Caco-2 (cell line): ENCODE data around the gene CALML5. TPM values are rescaled to one million over a fixed set of nuclear protein-coding genes. Genes with fewer than 3 reads are reported as not detected.

ENCODE experiments used
- BruUV-seq: library from RNA; stranded (reverse); fragments of 400-500 nt; replicated peaks from 2 replicates; lab custom pipeline; 2021; lab: Mats Ljungman, UMichigan
- CTCF ChIA-PET: fragments of 300-600 bp; sonication (Branson Sonifier 250); formaldehyde crosslinking; loops from one replicate; lab custom pipeline; 2022; ENCODE audit warnings: antibody characterized with exemption; lab: Charles Lee
- POLR2A ChIA-PET: fragments of 300-600 bp; sonication (Branson Sonifier 250); formaldehyde crosslinking; loops from one replicate; lab custom pipeline; 2022; ENCODE audit warnings: antibody characterized with exemption; lab: Charles Lee
- DNase-seq, 2 experiments: peaks; one replicate each; pipeline versions ENCODE4 v3.0.0 to v3.0.0-alpha.2; 2020 to 2022
- H3K27me3 ChIP-seq: replicated peaks from 2 replicates; pipeline ENCODE4 v1.6.0; 2011; ENCODE audit warnings: low read length; ENCODE audit not compliant: control insufficient read depth, insufficient read depth
- H3K36me3 ChIP-seq: 2 replicates; pipeline ENCODE4 v1.5.1; 2011; ENCODE audit warnings: low read length; ENCODE audit not compliant: control insufficient read depth, insufficient read depth
- H3K4me1 ChIP-seq: fragments of 250-450 bp; sonication (Bioruptor Pico); 2 replicates; pipeline ENCODE4 v1.5.1; 2020; ENCODE audit warnings: mild to moderate bottlenecking
- H3K4me3 ChIP-seq: 2 replicates; pipeline ENCODE4 v1.5.1; 2011; ENCODE audit warnings: low read depth, mild to moderate bottlenecking, control low read depth, low read length
- H3K9me3 ChIP-seq: fragments of 250-450 bp; sonication (Bioruptor Pico); 2 replicates; pipeline ENCODE4 v1.5.1; 2020; ENCODE audit warnings: mild to moderate bottlenecking, moderate library complexity
- H3K27ac Mint-ChIP-seq: one replicate; pipeline ENCODE4 v1.8.0; 2022; ENCODE audit warnings: mixed read lengths; ENCODE audit not compliant: unreplicated experiment
- H3K27me3 Mint-ChIP-seq: one replicate; pipeline ENCODE4 v1.8.0; 2022; ENCODE audit warnings: mixed read lengths; ENCODE audit not compliant: insufficient read depth, unreplicated experiment
- H3K36me3 Mint-ChIP-seq: one replicate; pipeline ENCODE4 v1.8.0; 2022; ENCODE audit warnings: mild to moderate bottlenecking, mixed read lengths; ENCODE audit not compliant: insufficient read depth, unreplicated experiment
- H3K4me1 Mint-ChIP-seq: one replicate; pipeline ENCODE4 v1.8.0; 2022; ENCODE audit warnings: low read depth, mixed read lengths; ENCODE audit not compliant: unreplicated experiment
- H3K4me3 Mint-ChIP-seq: one replicate; pipeline ENCODE4 v1.8.0; 2022; ENCODE audit warnings: mild to moderate bottlenecking, moderate library complexity, mixed read lengths; ENCODE audit not compliant: unreplicated experiment
- H3K9me3 Mint-ChIP-seq: one replicate; pipeline ENCODE4 v1.8.0; 2022; ENCODE audit warnings: mixed read lengths; ENCODE audit not compliant: unreplicated experiment
- CTCF ChIP-seq, 2 experiments: fragments of 200-600 bp in 1 of 2; IDR thresholded peaks; 1 replicate in 1 of 2; 2 replicates in 1 of 2; pipeline versions ENCODE4 v1.5.1 to v1.8.0; 2011 to 2022; ENCODE audit warnings: antibody characterized with exemption in 1 of 2, control low read depth in 1 of 2, inconsistent platforms in 1 of 2, low read depth in 1 of 2, low read length in 1 of 2, mild to moderate bottlenecking in 1 of 2, moderate library complexity in 1 of 2; ENCODE audit not compliant: insufficient read depth in 1 of 2, severe bottlenecking in 1 of 2, unreplicated experiment in 1 of 2
- intact Hi-C: fragments of 100-400 bp; cut with micrococcal nuclease; formaldehyde crosslinking; loops from one replicate; pipeline ENCODE4 v1.10.0; 2022; ENCODE audit not compliant: unreplicated experiment
- total RNA-seq: library from RNA; stranded (reverse); gene quantifications from 2 replicates; pipeline ENCODE4 v1.2.3, GENCODE V29; 2022

Gene CALML5
- total RNA-seq, 1 experiment from 2014 or later, result not detected

GRCh38 chr10:5511231-5511884 lies 12.0 kb upstream of the CALML5 start:
- CTCF ChIA-PET, result no interaction called here
- DNase-seq, result no peak
- TF ChIP-seq CTCF (IDR thresholded peaks at IDR 0.05; ENCODE audit: insufficient read depth in 1 of 2, low read depth in 1 of 2, low read length in 1 of 2, severe bottlenecking in 1 of 2, unreplicated experiment in 1 of 2), result no peak
- Mint-ChIP-seq H3K4me1 (peaks cover 53% of the 10 kb centered on the region), H3K27me3 (no peaks in the 10 kb centered on the region), H3K36me3 (peaks cover 2% of the 10 kb centered on the region), H3K9me3 (no peaks in the 10 kb centered on the region), H3K27ac (peak overlapping the region; percentile 40), H3K4me3 (no peak overlapping the region)
- H3K4me3 ChIP-seq, result no peak overlapping the region
- no peaks in the 10 kb centered on the region for H3K36me3 ChIP-seq
- no TSS peak for BruUV-seq
- POLR2A ChIA-PET, result no interaction called here
- no peaks in the 10 kb centered on the region for H3K9me3 ChIP-seq
- H3K4me1 ChIP-seq, result peaks cover 61% of the 10 kb centered on the region
- intact Hi-C loops, result no loop called here
- no peaks in the 10 kb centered on the region for H3K27me3 ChIP-seq

GRCh38 chr10:5510281-5511072 lies 11.1 kb upstream of the CALML5 start:
- no peaks in the 10 kb centered on the region for H3K9me3 ChIP-seq
- no peak overlapping the region for H3K4me3 ChIP-seq
- H3K27me3 ChIP-seq, result no peaks in the 10 kb centered on the region
- no peak overlapping the region for H3K4me3 Mint-ChIP-seq
- H3K27me3 Mint-ChIP-seq, result no peaks in the 10 kb centered on the region
- POLR2A ChIA-PET, result no interaction called here
- no peak for TF ChIP-seq CTCF (IDR thresholded peaks at IDR 0.05; ENCODE audit: insufficient read depth in 1 of 2, low read depth in 1 of 2, low read length in 1 of 2, severe bottlenecking in 1 of 2, unreplicated experiment in 1 of 2)
- CTCF ChIA-PET, result interaction anchor here (0.6 to 0.8 kb wide), 2 partner anchors 20 to 120 kb away, joined by 3 read pairs; no protein-coding TSS in a partner anchor
- no peaks in the 10 kb centered on the region for H3K36me3 ChIP-seq
- peaks cover 51% of the 10 kb centered on the region for H3K4me1 Mint-ChIP-seq
- BruUV-seq, result no TSS peak
- no peak for DNase-seq
- peak overlapping the region; percentile 40 for H3K27ac Mint-ChIP-seq
- peaks cover 3% of the 10 kb centered on the region for H3K9me3 Mint-ChIP-seq
- H3K4me1 ChIP-seq, result peaks cover 52% of the 10 kb centered on the region
- intact Hi-C loops, result no loop called here
- no peaks in the 10 kb centered on the region for H3K36me3 Mint-ChIP-seq

- intact Hi-C loops, result no loop called here
- Mint-ChIP-seq H3K9me3 (peaks cover 8% of the 10 kb centered on the region), H3K27ac (no peak overlapping the region), H3K36me3 (no peaks in the 10 kb centered on the region), H3K27me3 (no peaks in the 10 kb centered on the region), H3K4me3 (no peak overlapping the region), H3K4me1 (peaks cover 48% of the 10 kb centered on the region)
- Histone ChIP-seq H3K4me3 (no peak overlapping the region), H3K4me1 (peaks cover 46% of the 10 kb centered on the region), H3K27me3 (no peaks in the 10 kb centered on the region), H3K9me3 (no peaks in the 10 kb centered on the region), H3K36me3 (no peaks in the 10 kb centered on the region)
- BruUV-seq, result no TSS peak
- ChIA-PET POLR2A (no interaction called here), CTCF (no interaction called here)
- no peak for DNase-seq
- TF ChIP-seq CTCF (IDR thresholded peaks at IDR 0.05; ENCODE audit: insufficient read depth in 1 of 2, low read depth in 1 of 2, low read length in 1 of 2, severe bottlenecking in 1 of 2, unreplicated experiment in 1 of 2), result no peak
Observed at GRCh38 chr10:5509691-5510090, 10.3 kb upstream of the CALML5 start.
